PC-3 (cell line): ENCODE data around the gene CABP1. TPM values are rescaled to one million over a fixed set of nuclear protein-coding genes. Genes with fewer than 3 reads are reported as not detected.

Experiments
- ATAC-seq: fragments of 200-7000 bp; cut with Tn5 transposase; 2 replicates; pipeline ENCODE4 v1.9.1; 2020; ENCODE audit warnings: mild to moderate bottlenecking, moderate library complexity
- BruUV-seq: library from RNA; stranded (reverse); fragments of 400-500 nt; replicated peaks from 2 replicates; lab custom pipeline; 2021; lab: Mats Ljungman, UMichigan
- CTCF ChIA-PET: fragments of 300-600 bp; sonication (Branson Sonifier 250); formaldehyde crosslinking; loops from one replicate; lab custom pipeline; 2022; ENCODE audit warnings: antibody characterized with exemption; lab: Charles Lee
- POLR2A ChIA-PET: fragments of 300-600 bp; sonication (Branson Sonifier 250); formaldehyde crosslinking; loops from one replicate; lab custom pipeline; 2022; ENCODE audit warnings: antibody characterized with exemption; ENCODE audit not compliant: unreplicated experiment; lab: Charles Lee
- DNase-seq: peaks from one replicate; pipeline ENCODE4 v3.0.0-alpha.2; 2015
- H2AFZ ChIP-seq: fragments of 300-600 bp; sonication (generic); 2 replicates; pipeline ENCODE4 v1.6.0; 2016; ENCODE audit warnings: antibody characterized with exemption, low read length
- H3F3A ChIP-seq: fragments of 300-600 bp; sonication (generic); one replicate; pipeline ENCODE4 v1.6.0; 2017; ENCODE audit warnings: antibody characterized with exemption, low read length, control low read depth, mild to moderate bottlenecking; ENCODE audit not compliant: unreplicated experiment
- H3K27ac ChIP-seq: fragments of 300-600 bp; sonication (generic); 2 replicates; pipeline ENCODE4 v1.5.1; 2016; ENCODE audit warnings: mild to moderate bottlenecking, low read length
- H3K27me3 ChIP-seq: fragments of 300-600 bp; sonication (generic); 2 replicates; pipeline ENCODE4 v1.6.1; 2016; ENCODE audit warnings: low read length, mixed read lengths
- H3K36me3 ChIP-seq: fragments of 300-600 bp; sonication (generic); 2 replicates; pipeline ENCODE4 v1.6.1; 2016; ENCODE audit warnings: low read depth, mixed run types, low read length, mixed read lengths
- H3K4me1 ChIP-seq: fragments of 300-600 bp; sonication (generic); 2 replicates; pipeline ENCODE4 v1.5.1; 2016; ENCODE audit warnings: low read length; ENCODE audit not compliant: insufficient read depth
- H3K4me2 ChIP-seq: fragments of 300-600 bp; sonication (generic); 2 replicates; pipeline ENCODE4 v1.6.0; 2016; ENCODE audit warnings: low read length
- H3K4me3 ChIP-seq: fragments of 300-600 bp; sonication (generic); 2 replicates; pipeline ENCODE4 v1.5.1; 2016; ENCODE audit warnings: mild to moderate bottlenecking, low read length, mixed read lengths
- H3K79me2 ChIP-seq: fragments of 300-600 bp; sonication (generic); 2 replicates; pipeline ENCODE4 v1.6.1; 2017; ENCODE audit warnings: low read length, mixed read lengths
- H3K9ac ChIP-seq: fragments of 300-600 bp; sonication (generic); 2 replicates; pipeline ENCODE4 v1.6.0; 2016; ENCODE audit warnings: mild to moderate bottlenecking, low read length
- H3K9me2 ChIP-seq: fragments of 300-600 bp; sonication (generic); replicated peaks from 2 replicates; pipeline ENCODE4 v1.6.1; 2016; ENCODE audit warnings: mixed run types, low read length, mixed read lengths
- H3K9me3 ChIP-seq: fragments of 300-600 bp; sonication (generic); 2 replicates; pipeline ENCODE4 v1.6.1; 2016; ENCODE audit warnings: low read length, mixed read lengths
- H4K20me1 ChIP-seq: fragments of 300-600 bp; sonication (generic); 2 replicates; pipeline ENCODE4 v1.6.1; 2016; ENCODE audit warnings: low read length, mixed read lengths
- CTCF ChIP-seq: fragments of 300-600 bp; sonication (generic); conservative IDR thresholded peaks from 2 replicates; pipeline ENCODE4 v1.5.1; 2017; ENCODE audit warnings: antibody characterized with exemption, low read depth, mild to moderate bottlenecking, low read length
- EZH2 ChIP-seq: fragments of 300-600 bp; sonication (generic); IDR thresholded peaks from one replicate; pipeline ENCODE4 v1.6.1; 2017; ENCODE audit warnings: antibody characterized with exemption, mild to moderate bottlenecking, low read length; ENCODE audit not compliant: unreplicated experiment
- EZH2phosphoT487 ChIP-seq: fragments of 300-600 bp; sonication (generic); IDR thresholded peaks from 2 replicates; pipeline ENCODE4 v1.6.1; 2018; ENCODE audit warnings: mild to moderate bottlenecking, antibody characterized with exemption, low read length, borderline replicate concordance
- intact Hi-C: fragments of 100-400 bp; cut with micrococcal nuclease; formaldehyde crosslinking; loops from 2 replicates; pipeline ENCODE4 v1.9.0; 2023
- total RNA-seq: library from RNA; depleted of rRNA; stranded (reverse); fragments of >200 nt; gene quantifications from 2 replicates; pipeline ENCODE4 v1.2.3, GENCODE V29; 2014

CABP1 gene
- total RNA-seq, 1 experiment from 2014 or later: not detected

DNA sequence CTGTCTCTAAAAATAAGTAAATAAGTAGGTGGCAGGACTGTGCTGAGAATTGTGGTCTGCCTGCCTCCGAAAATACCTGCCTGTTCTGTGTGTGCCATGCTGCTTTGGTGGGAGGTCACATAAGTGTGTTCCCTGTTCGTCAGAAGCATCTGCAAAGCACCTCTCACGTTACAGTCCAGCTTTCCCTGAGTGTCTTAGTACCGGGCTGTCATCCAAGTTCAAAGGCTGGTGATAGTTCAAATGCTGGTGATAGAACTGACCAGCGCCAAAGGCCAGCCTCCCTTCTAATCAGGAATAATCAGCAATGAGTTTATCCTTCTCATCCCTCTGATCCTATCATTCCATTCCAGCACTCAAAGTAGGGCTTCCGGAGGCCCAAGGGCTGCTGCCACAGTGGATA is 5.6 kb downstream of the CABP1 start:
- ATAC-seq (no peak), DNase-seq (no peak)
- H3K4me1 ChIP-seq: peaks cover 5% of the 10 kb centered on the region
- H3K9ac ChIP-seq: no peak overlapping the region
- POLR2A ChIA-PET: no interaction called here
- no peak for TF ChIP-seq EZH2
- no peak for TF ChIP-seq CTCF
- no peak for TF ChIP-seq EZH2phosphoT487
- H2AFZ ChIP-seq: no peak overlapping the region
- no peaks in the 10 kb centered on the region for H3F3A ChIP-seq
- H3K36me3 ChIP-seq: no peaks in the 10 kb centered on the region
- no peaks in the 10 kb centered on the region for H3K9me2 ChIP-seq
- no TSS peak for BruUV-seq
- no peaks in the 10 kb centered on the region for H4K20me1 ChIP-seq
- H3K27me3 ChIP-seq: peaks cover 21% of the 10 kb centered on the region
- CTCF ChIA-PET: no interaction called here
- H3K4me2 ChIP-seq: no peak overlapping the region
- intact Hi-C loops: loop anchor here (5.0 kb wide), 1 partner anchor 466 kb away; no protein-coding TSS in a partner anchor
- H3K27ac ChIP-seq: no peak overlapping the region
- no peaks in the 10 kb centered on the region for H3K79me2 ChIP-seq
- no peak overlapping the region for H3K4me3 ChIP-seq
- no peaks in the 10 kb centered on the region for H3K9me3 ChIP-seq

GRCh38 chr12:120647375-120647755 is 6.9 kb downstream of the CABP1 start:
- H3K9me2 ChIP-seq: no peaks in the 10 kb centered on the region
- no peak for DNase-seq
- intact Hi-C loops: loop anchor here (1.0 to 5.0 kb wide), 4 partner anchors 63 to 465 kb away; partner anchors contain the start of gene UNC119B
- H2AFZ ChIP-seq: no peak overlapping the region
- H3K36me3 ChIP-seq: no peaks in the 10 kb centered on the region
- H3K27me3 ChIP-seq: peaks cover 10% of the 10 kb centered on the region; the same call in 1 of the 2 replicates
- no peak overlapping the region for H3K4me3 ChIP-seq
- no peaks in the 10 kb centered on the region for H3K79me2 ChIP-seq
- ChIA-PET CTCF (no interaction called here), POLR2A (no interaction called here)
- no peak overlapping the region for H3K27ac ChIP-seq
- no TSS peak for BruUV-seq
- ATAC-seq: no peak
- H3K9ac ChIP-seq: no peak overlapping the region
- TF ChIP-seq EZH2 (no peak), EZH2phosphoT487 (no peak), CTCF (no peak)
- H4K20me1 ChIP-seq: no peaks in the 10 kb centered on the region
- H3K4me2 ChIP-seq: no peak overlapping the region
- H3K4me1 ChIP-seq: peaks cover 5% of the 10 kb centered on the region
- no peaks in the 10 kb centered on the region for H3F3A ChIP-seq
- no peaks in the 10 kb centered on the region for H3K9me3 ChIP-seq
